ENCODE measurements around the gene FAM20B.

The FAM20B gene

DNA sequence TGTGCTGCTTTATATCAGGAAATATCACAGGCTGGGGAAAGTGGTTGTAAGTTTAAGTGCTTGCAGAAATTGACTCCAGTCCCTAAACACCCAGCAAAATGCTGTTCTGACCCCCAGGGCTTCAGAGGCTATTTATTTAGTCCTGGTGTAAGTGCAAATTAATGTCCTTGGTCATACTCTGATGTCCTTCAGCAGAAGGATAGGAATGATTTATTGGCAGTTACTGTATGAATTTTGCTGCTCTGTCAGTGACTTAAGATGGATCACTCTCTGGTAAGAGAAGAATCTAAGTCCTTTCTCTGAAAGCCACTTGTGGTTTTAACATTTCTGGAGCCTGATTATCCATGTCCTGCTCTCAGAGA, 21.9 kb downstream of the FAM20B start:
- peaks cover 7% of the 10 kb centered on the region for H3K4me1 ChIP-seq
- no peak for DNase-seq (ENCODE audit: low spot score in 2 of 2)
- H3K27me3 ChIP-seq (ENCODE audit: low read depth): no peaks in the 10 kb centered on the region
- no peaks in the 10 kb centered on the region for H3K36me3 ChIP-seq (replicated peaks)
- in situ Hi-C loops (cut with MboI; ENCODE audit: low sequenced_read_pairs): no loop called here
- H3K4me3 ChIP-seq: no peak overlapping the region
- no peaks in the 10 kb centered on the region for H3K9me3 ChIP-seq

- Histone ChIP-seq H3K9me3 (no peaks in the 10 kb centered on the region), H3K36me3 (replicated peaks) (no peaks in the 10 kb centered on the region), H3K27me3 (ENCODE audit: low read depth) (no peaks in the 10 kb centered on the region), H3K4me1 (peaks cover 16% of the 10 kb centered on the region), H3K4me3 (no peak overlapping the region)
- DNase-seq (ENCODE audit: low spot score in 2 of 2): no peak
- in situ Hi-C loops (cut with MboI; ENCODE audit: low sequenced_read_pairs): no loop called here
These were observed 22.8 kb downstream of the FAM20B start for GRCh38 chr1:179048339-179049124.

- no peak for DNase-seq (ENCODE audit: low spot score in 2 of 2)
- in situ Hi-C loops (cut with MboI; ENCODE audit: low sequenced_read_pairs): no loop called here
- Histone ChIP-seq H3K27me3 (ENCODE audit: low read depth) (no peaks in the 10 kb centered on the region), H3K4me3 (no peak overlapping the region), H3K36me3 (replicated peaks) (peaks cover 8% of the 10 kb centered on the region), H3K4me1 (peaks cover 20% of the 10 kb centered on the region), H3K9me3 (no peaks in the 10 kb centered on the region)
These were observed 27.1 kb downstream of the FAM20B start for GRCh38 chr1:179052776-179053175.

DNA sequence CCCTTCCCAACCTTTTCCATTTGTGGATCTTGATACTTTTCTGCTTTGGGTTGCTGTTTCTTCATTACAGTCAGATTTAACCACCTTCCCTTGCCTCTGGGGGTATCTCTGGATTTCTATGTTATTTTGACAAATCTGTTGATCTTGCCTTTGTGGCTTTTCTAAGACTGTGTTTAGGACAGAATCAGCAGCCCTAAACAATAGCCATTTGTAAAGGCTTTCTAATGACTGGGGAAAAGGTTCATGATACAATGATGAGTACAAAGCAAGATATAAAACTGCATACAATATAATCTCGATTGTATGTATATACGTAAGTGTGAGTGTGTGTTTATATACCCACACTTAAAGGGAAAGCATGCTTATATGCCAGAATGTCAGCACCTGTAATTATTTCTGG, 27.8 kb downstream of the FAM20B start:
- no peak overlapping the region for H3K4me3 ChIP-seq
- no peaks in the 10 kb centered on the region for H3K9me3 ChIP-seq
- H3K4me1 ChIP-seq: peaks cover 28% of the 10 kb centered on the region
- DNase-seq (ENCODE audit: low spot score in 2 of 2): no peak
- H3K27me3 ChIP-seq (ENCODE audit: low read depth): no peaks in the 10 kb centered on the region
- in situ Hi-C loops (cut with MboI; ENCODE audit: low sequenced_read_pairs): no loop called here
- peaks cover 8% of the 10 kb centered on the region for H3K36me3 ChIP-seq (replicated peaks)

- no peak for DNase-seq (ENCODE audit: low spot score in 2 of 2)
- H3K27me3 ChIP-seq (ENCODE audit: low read depth): no peaks in the 10 kb centered on the region
- H3K4me1 ChIP-seq: peaks cover 42% of the 10 kb centered on the region
- in situ Hi-C loops (cut with MboI; ENCODE audit: low sequenced_read_pairs): no loop called here
- peaks cover 8% of the 10 kb centered on the region for H3K36me3 ChIP-seq (replicated peaks)
- no peak overlapping the region for H3K4me3 ChIP-seq
- no peaks in the 10 kb centered on the region for H3K9me3 ChIP-seq
These were observed 30.2 kb downstream of the FAM20B start for GRCh38 chr1:179055937-179056336.

- Histone ChIP-seq H3K4me1 (peaks cover 23% of the 10 kb centered on the region), H3K27me3 (ENCODE audit: low read depth) (no peaks in the 10 kb centered on the region), H3K9me3 (no peaks in the 10 kb centered on the region), H3K4me3 (no peak overlapping the region), H3K36me3 (replicated peaks) (peaks cover 8% of the 10 kb centered on the region)
- in situ Hi-C loops (cut with MboI; ENCODE audit: low sequenced_read_pairs): no loop called here
- DNase-seq (ENCODE audit: low spot score in 2 of 2): peak; percentile 50 to 79
These were observed 33.1 kb downstream of the FAM20B start for GRCh38 chr1:179058487-179059483.

- in situ Hi-C loops (cut with MboI; ENCODE audit: low sequenced_read_pairs): no loop called here
- H3K36me3 ChIP-seq (replicated peaks): peaks cover 1% of the 10 kb centered on the region
These were observed 35.9 kb downstream of the FAM20B start for GRCh38 chr1:179061360-179062282.

GRCh38 chr1:179066471-179066870, 40.8 kb downstream of the FAM20B start:
- no peaks in the 10 kb centered on the region for H3K27me3 ChIP-seq (ENCODE audit: low read depth)
- no peak overlapping the region for H3K4me3 ChIP-seq
- no peaks in the 10 kb centered on the region for H3K9me3 ChIP-seq
- H3K4me1 ChIP-seq: no peaks in the 10 kb centered on the region
- peaks cover 2% of the 10 kb centered on the region; the same call in 1 of the 2 replicates for H3K36me3 ChIP-seq (replicated peaks)
- in situ Hi-C loops (cut with MboI; ENCODE audit: low sequenced_read_pairs): no loop called here
- DNase-seq (ENCODE audit: low spot score in 2 of 2): no peak

More at GRCh38 chr1:179061360-179062282, 35.9 kb downstream of the FAM20B start:
- DNase-seq (ENCODE audit: low spot score in 2 of 2): no peak
- no peak overlapping the region for H3K4me3 ChIP-seq
- H3K4me1 ChIP-seq: peaks cover 23% of the 10 kb centered on the region
- no peaks in the 10 kb centered on the region for H3K9me3 ChIP-seq
- no peaks in the 10 kb centered on the region for H3K27me3 ChIP-seq (ENCODE audit: low read depth)

- no peak for DNase-seq (ENCODE audit: low spot score in 2 of 2)
- Histone ChIP-seq H3K36me3 (replicated peaks) (peaks cover 6% of the 10 kb centered on the region; the same call in 1 of the 2 replicates), H3K9me3 (no peaks in the 10 kb centered on the region), H3K4me3 (no peak overlapping the region), H3K4me1 (peaks cover 12% of the 10 kb centered on the region), H3K27me3 (ENCODE audit: low read depth) (no peaks in the 10 kb centered on the region)
- in situ Hi-C loops (cut with MboI; ENCODE audit: low sequenced_read_pairs): no loop called here
These were observed 51.7 kb downstream of the FAM20B start for GRCh38 chr1:179077396-179077795.

- Histone ChIP-seq H3K4me1 (peaks cover 12% of the 10 kb centered on the region), H3K4me3 (no peak overlapping the region), H3K9me3 (no peaks in the 10 kb centered on the region), H3K36me3 (replicated peaks) (no peaks in the 10 kb centered on the region; the same call in none of the 2 replicates), H3K27me3 (ENCODE audit: low read depth) (no peaks in the 10 kb centered on the region)
- in situ Hi-C loops (cut with MboI; ENCODE audit: low sequenced_read_pairs): no loop called here
- peak; percentile 72 to 79 for DNase-seq (ENCODE audit: low spot score in 2 of 2)
These were observed 53.5 kb downstream of the FAM20B start for GRCh38 chr1:179079113-179079761.

DNA sequence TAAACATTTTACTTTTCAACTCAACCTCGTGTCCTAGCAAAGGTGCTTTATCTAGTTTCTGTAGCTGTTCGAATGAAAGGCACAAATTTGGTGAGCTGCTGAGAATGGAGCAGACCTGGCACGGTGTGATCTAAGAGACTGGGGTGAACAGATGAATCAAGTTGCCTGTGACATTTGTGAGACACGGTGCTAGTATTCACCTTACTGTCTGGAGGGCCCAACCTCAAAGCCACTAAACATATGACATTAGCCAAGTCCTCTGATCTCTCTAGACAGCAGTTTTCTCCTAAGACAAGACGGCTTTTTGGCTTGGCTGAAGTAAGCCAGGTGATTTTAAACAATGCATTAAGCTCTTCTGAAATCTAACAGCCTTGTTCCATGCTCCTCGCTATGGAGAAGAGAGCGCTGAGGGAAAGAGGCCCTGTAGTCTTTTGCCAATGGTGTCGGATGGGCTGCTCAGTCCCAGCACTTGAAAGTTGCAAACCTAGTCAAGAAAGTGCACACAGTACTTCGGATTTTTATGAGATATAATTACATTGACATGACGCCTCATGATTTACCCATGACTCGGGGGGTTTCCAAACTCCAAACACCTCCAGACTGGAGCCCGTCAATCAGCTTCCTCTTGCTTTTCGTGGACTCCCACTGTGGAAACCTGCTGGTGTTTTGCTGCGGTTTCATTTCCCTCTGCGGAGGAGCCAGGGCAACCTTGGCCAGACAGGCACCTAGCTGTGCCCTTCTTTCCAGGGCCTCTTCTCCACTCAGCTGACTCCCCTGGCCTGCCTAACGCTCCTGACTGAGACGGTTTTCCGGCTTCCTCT, 55.4 kb downstream of the FAM20B start:
- DNase-seq (ENCODE audit: low spot score in 2 of 2): no peak
- in situ Hi-C loops (cut with MboI; ENCODE audit: low sequenced_read_pairs): loop anchor here (5.0 kb wide), 1 partner anchor 286 kb away; the partner anchor contains the start of gene AXDND1
- Histone ChIP-seq H3K27me3 (ENCODE audit: low read depth) (no peaks in the 10 kb centered on the region), H3K4me1 (peaks cover 12% of the 10 kb centered on the region), H3K36me3 (replicated peaks) (peaks cover 4% of the 10 kb centered on the region; the same call in 1 of the 2 replicates), H3K4me3 (peak overlapping the region; percentile 73), H3K9me3 (no peaks in the 10 kb centered on the region)
